ENCODE data around the gene FSTL1.

- TF ChIP-seq CTCF (IDR thresholded peaks at IDR 0.05 in 2 of 3, conservative IDR thresholded peaks at IDR 0.05 in 1 of 3; ENCODE audit: borderline replicate concordance in 1 of 3, insufficient read depth in 1 of 3, low read depth in 2 of 3, low read length in 2 of 3) (no peak), SRF (IDR thresholded peaks at IDR 0.05; ENCODE audit: low read depth) (no peak), YY1 (IDR thresholded peaks at IDR 0.05; ENCODE audit: extremely low read depth, insufficient replicate concordance, low read depth, low read length) (no peak), JUND (IDR thresholded peaks at IDR 0.05) (no peak), ELF1 (IDR thresholded peaks at IDR 0.05; ENCODE audit: borderline replicate concordance, low read depth) (no peak), EZH2 (IDR thresholded peaks at IDR 0.05) (no peak), POLR2AphosphoS5 (IDR thresholded peaks at IDR 0.05; ENCODE audit: low read depth, low read length) (no peak), POLR2A (IDR thresholded peaks at IDR 0.05; ENCODE audit: borderline replicate concordance, extremely low read depth, insufficient read depth, insufficient read length) (no peak)
- TF ChIP-seq, protein P1, sequence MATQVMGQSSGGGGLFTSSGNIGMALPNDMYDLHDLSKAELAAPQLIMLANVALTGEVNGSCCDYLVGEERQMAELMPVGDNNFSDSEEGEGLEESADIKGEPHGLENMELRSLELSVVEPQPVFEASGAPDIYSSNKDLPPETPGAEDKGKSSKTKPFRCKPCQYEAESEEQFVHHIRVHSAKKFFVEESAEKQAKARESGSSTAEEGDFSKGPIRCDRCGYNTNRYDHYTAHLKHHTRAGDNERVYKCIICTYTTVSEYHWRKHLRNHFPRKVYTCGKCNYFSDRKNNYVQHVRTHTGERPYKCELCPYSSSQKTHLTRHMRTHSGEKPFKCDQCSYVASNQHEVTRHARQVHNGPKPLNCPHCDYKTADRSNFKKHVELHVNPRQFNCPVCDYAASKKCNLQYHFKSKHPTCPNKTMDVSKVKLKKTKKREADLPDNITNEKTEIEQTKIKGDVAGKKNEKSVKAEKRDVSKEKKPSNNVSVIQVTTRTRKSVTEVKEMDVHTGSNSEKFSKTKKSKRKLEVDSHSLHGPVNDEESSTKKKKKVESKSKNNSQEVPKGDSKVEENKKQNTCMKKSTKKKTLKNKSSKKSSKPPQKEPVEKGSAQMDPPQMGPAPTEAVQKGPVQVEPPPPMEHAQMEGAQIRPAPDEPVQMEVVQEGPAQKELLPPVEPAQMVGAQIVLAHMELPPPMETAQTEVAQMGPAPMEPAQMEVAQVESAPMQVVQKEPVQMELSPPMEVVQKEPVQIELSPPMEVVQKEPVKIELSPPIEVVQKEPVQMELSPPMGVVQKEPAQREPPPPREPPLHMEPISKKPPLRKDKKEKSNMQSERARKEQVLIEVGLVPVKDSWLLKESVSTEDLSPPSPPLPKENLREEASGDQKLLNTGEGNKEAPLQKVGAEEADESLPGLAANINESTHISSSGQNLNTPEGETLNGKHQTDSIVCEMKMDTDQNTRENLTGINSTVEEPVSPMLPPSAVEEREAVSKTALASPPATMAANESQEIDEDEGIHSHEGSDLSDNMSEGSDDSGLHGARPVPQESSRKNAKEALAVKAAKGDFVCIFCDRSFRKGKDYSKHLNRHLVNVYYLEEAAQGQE (IDR thresholded peaks at IDR 0.05; ENCODE audit: low read depth): no peak
These were observed 25.1 kb downstream of the FSTL1 start for GRCh38 chr3:120425572-120426250.

Data from HCT116 (cell line).